OCI-LY1 (cell line): ENCODE results near the gene PDE9A.

Experiments used
- H2AFZ ChIP-seq: fragments of 200-600 bp; sonication (generic), shearing (Covaris generic); 2 replicates; pipeline ENCODE4 v1.6.0; 2014; ENCODE audit warnings: antibody characterized with exemption, mild to moderate bottlenecking, low read length
- H3F3A ChIP-seq: fragments of 200-600 bp; sonication (generic), shearing (Covaris generic); 2 replicates; pipeline ENCODE4 v1.6.0; 2014; ENCODE audit warnings: mild to moderate bottlenecking, antibody characterized with exemption, low read length, moderate library complexity; ENCODE audit not compliant: insufficient read depth
- H3K27ac ChIP-seq: fragments of 200-600 bp; sonication (generic); 2 replicates; pipeline ENCODE4 v1.5.1; 2014; ENCODE audit warnings: low read length, mixed run types, mild to moderate bottlenecking, low read depth; ENCODE audit not compliant: poor library complexity, severe bottlenecking
- H3K27me3 ChIP-seq: fragments of 200-600 bp; sonication (generic); 2 replicates; pipeline ENCODE4 v1.6.0; 2014; ENCODE audit warnings: antibody characterized with exemption, mild to moderate bottlenecking, low read length, moderate library complexity; ENCODE audit not compliant: insufficient read depth
- H3K36me3 ChIP-seq: fragments of 200-600 bp; sonication (generic); 2 replicates; pipeline ENCODE4 v1.6.1; 2014; ENCODE audit warnings: mild to moderate bottlenecking, antibody characterized with exemption, low read length, moderate library complexity, mixed read lengths; ENCODE audit not compliant: insufficient read depth
- H3K4me1 ChIP-seq: fragments of 200-600 bp; sonication (generic); 2 replicates; pipeline ENCODE4 v1.5.1; 2014; ENCODE audit warnings: mild to moderate bottlenecking, low read length, moderate library complexity; ENCODE audit not compliant: insufficient read depth, severe bottlenecking
- H3K4me2 ChIP-seq: fragments of 200-600 bp; sonication (generic), shearing (Covaris generic); 2 replicates; pipeline ENCODE4 v1.6.1; 2014; ENCODE audit warnings: low read length
- H3K4me3 ChIP-seq: fragments of 200-600 bp; sonication (generic); 2 replicates; pipeline ENCODE4 v1.5.1; 2014; ENCODE audit warnings: low read length, low read depth, mild to moderate bottlenecking, mixed read lengths; ENCODE audit not compliant: poor library complexity, severe bottlenecking
- H3K79me2 ChIP-seq: fragments of 200-600 bp; shearing (Covaris generic); 2 replicates; pipeline ENCODE4 v1.6.1; 2016; ENCODE audit warnings: mixed run types, low read length, mixed read lengths; ENCODE audit not compliant: insufficient read depth
- H3K9ac ChIP-seq: fragments of 200-600 bp; sonication (generic), shearing (Covaris generic); 2 replicates; pipeline ENCODE4 v1.6.1; 2014; ENCODE audit warnings: mild to moderate bottlenecking, low read length, mixed read lengths
- H3K9me2 ChIP-seq: fragments of 200-600 bp; sonication (generic), shearing (Covaris generic); 2 replicates; pipeline ENCODE4 v1.6.1; 2014; ENCODE audit warnings: low read depth, mild to moderate bottlenecking, low read length, mixed read lengths
- H3K9me3 ChIP-seq: fragments of 200-600 bp; shearing (Covaris generic); 2 replicates; pipeline ENCODE4 v1.6.1; 2014; ENCODE audit warnings: low read length, mixed read lengths
- H4K20me1 ChIP-seq: fragments of 200-600 bp; sonication (generic), shearing (Covaris generic); 2 replicates; pipeline ENCODE4 v1.6.0; 2016; ENCODE audit warnings: mild to moderate bottlenecking, low read length; ENCODE audit not compliant: insufficient read depth
- CTCF ChIP-seq: fragments of 200-600 bp; sonication (generic), shearing (Covaris generic); IDR thresholded peaks from 2 replicates; pipeline ENCODE4 v1.5.1; 2017; ENCODE audit warnings: mild to moderate bottlenecking, antibody characterized with exemption, low read length, moderate library complexity, mixed read lengths
- EZH2 ChIP-seq: fragments of 200-600 bp; sonication (generic), shearing (Covaris generic); IDR thresholded peaks from 2 replicates; pipeline ENCODE4 v1.8.0; 2017; ENCODE audit warnings: borderline replicate concordance, mixed run types, mild to moderate bottlenecking, antibody characterized with exemption, low read length, moderate library complexity, mixed read lengths

The PDE9A gene

GRCh38 chr21:42785666-42786427 is 132.4 kb downstream of the PDE9A start:
- H3K9me2 ChIP-seq, result no peaks in the 10 kb centered on the region
- H3K4me2 ChIP-seq, result no peak overlapping the region
- no peaks in the 10 kb centered on the region for H3F3A ChIP-seq
- peaks cover 8% of the 10 kb centered on the region for H3K4me1 ChIP-seq
- no peaks in the 10 kb centered on the region for H3K36me3 ChIP-seq
- TF ChIP-seq CTCF, result no peak
- TF ChIP-seq EZH2, result no peak
- H3K27me3 ChIP-seq, result peaks cover 6% of the 10 kb centered on the region; the same call in 1 of the 2 replicates
- no peaks in the 10 kb centered on the region for H3K9me3 ChIP-seq
- H3K79me2 ChIP-seq, result no peaks in the 10 kb centered on the region
- H3K27ac ChIP-seq, result no peak overlapping the region
- H3K9ac ChIP-seq, result no peak overlapping the region
- H2AFZ ChIP-seq, result no peak overlapping the region
- no peak overlapping the region for H3K4me3 ChIP-seq
- H4K20me1 ChIP-seq, result no peaks in the 10 kb centered on the region

- Histone ChIP-seq H3K4me2 (no peak overlapping the region), H4K20me1 (no peaks in the 10 kb centered on the region), H3K27me3 (peaks cover 6% of the 10 kb centered on the region; the same call in 1 of the 2 replicates)
Observed at GRCh38 chr21:42786884-42787283, 133.5 kb downstream of the PDE9A start.

GRCh38 chr21:42787613-42788012 is 134.2 kb downstream of the PDE9A start:
- Histone ChIP-seq H2AFZ (no peak overlapping the region), H4K20me1 (no peaks in the 10 kb centered on the region), H3K27me3 (peaks cover 6% of the 10 kb centered on the region; the same call in 1 of the 2 replicates), H3K9ac (no peak overlapping the region), H3K9me2 (no peaks in the 10 kb centered on the region), H3F3A (no peaks in the 10 kb centered on the region), H3K79me2 (no peaks in the 10 kb centered on the region), H3K9me3 (no peaks in the 10 kb centered on the region), H3K4me1 (peaks cover 8% of the 10 kb centered on the region), H3K4me2 (no peak overlapping the region), H3K27ac (no peak overlapping the region), H3K4me3 (no peak overlapping the region), H3K36me3 (no peaks in the 10 kb centered on the region)
- TF ChIP-seq CTCF, result no peak
- TF ChIP-seq EZH2, result no peak

More at GRCh38 chr21:42786884-42787283, 133.5 kb downstream of the PDE9A start:
- no peak overlapping the region for H3K27ac ChIP-seq
- H3K9me2 ChIP-seq, result no peaks in the 10 kb centered on the region
- H3K36me3 ChIP-seq, result no peaks in the 10 kb centered on the region
- H3F3A ChIP-seq, result no peaks in the 10 kb centered on the region
- H3K9ac ChIP-seq, result no peak overlapping the region
- no peak overlapping the region for H3K4me3 ChIP-seq
- no peak for TF ChIP-seq CTCF
- TF ChIP-seq EZH2, result no peak
- peaks cover 8% of the 10 kb centered on the region for H3K4me1 ChIP-seq
- no peaks in the 10 kb centered on the region for H3K9me3 ChIP-seq
- H3K79me2 ChIP-seq, result no peaks in the 10 kb centered on the region
- H2AFZ ChIP-seq, result no peak overlapping the region
